Calu3 (cell line): Measurements from ENCODE around the gene NCR3LG1. TPM values are rescaled to one million over a fixed set of nuclear protein-coding genes. Genes with fewer than 3 reads are reported as not detected.

Source experiments
- Bru-seq: library from RNA; stranded (reverse); fragments of 400-500 nt; gene quantifications from one replicate; lab custom pipeline; 2021; lab: Mats Ljungman, UMichigan
- BruChase-seq, 2 experiments: library from RNA; stranded (reverse); fragments of 400-500 nt; gene quantifications; one replicate each; lab custom pipeline; 2021; lab: Mats Ljungman, UMichigan
- BruUV-seq: library from RNA; stranded (reverse); fragments of 400-500 nt; replicated peaks from 2 replicates; lab custom pipeline; 2021; lab: Mats Ljungman, UMichigan
- CTCF ChIA-PET: fragments of 300-600 bp; sonication (Branson Sonifier 250); formaldehyde crosslinking; loops from one replicate; lab custom pipeline; 2022; ENCODE audit warnings: antibody characterized with exemption; lab: Charles Lee
- DNase-seq: peaks from one replicate; pipeline ENCODE4 v3.0.0; 2022
- H3K27ac Mint-ChIP-seq: one replicate; pipeline ENCODE4 v1.8.0; 2022; ENCODE audit warnings: mixed read lengths; ENCODE audit not compliant: unreplicated experiment
- H3K27me3 Mint-ChIP-seq: one replicate; pipeline ENCODE4 v1.8.0; 2022; ENCODE audit warnings: mixed read lengths; ENCODE audit not compliant: unreplicated experiment
- H3K36me3 Mint-ChIP-seq: one replicate; pipeline ENCODE4 v1.8.0; 2022; ENCODE audit warnings: mild to moderate bottlenecking, moderate library complexity, mixed read lengths; ENCODE audit not compliant: insufficient read depth, unreplicated experiment
- H3K4me1 Mint-ChIP-seq: one replicate; pipeline ENCODE4 v1.8.0; 2022; ENCODE audit warnings: mild to moderate bottlenecking, low read depth, mixed read lengths; ENCODE audit not compliant: unreplicated experiment
- H3K4me3 Mint-ChIP-seq: one replicate; pipeline ENCODE4 v1.8.0; 2022; ENCODE audit warnings: mild to moderate bottlenecking, low read depth, moderate library complexity, mixed read lengths; ENCODE audit not compliant: unreplicated experiment
- H3K9me3 Mint-ChIP-seq: one replicate; pipeline ENCODE4 v1.8.0; 2022; ENCODE audit warnings: low read depth, mixed read lengths; ENCODE audit not compliant: unreplicated experiment
- intact Hi-C: fragments of 100-400 bp; cut with micrococcal nuclease; formaldehyde crosslinking; loops from one replicate; pipeline ENCODE4 v1.10.0; 2022; ENCODE audit not compliant: unreplicated experiment
- long read RNA-seq: library from polyadenylated mRNA; stranded (forward); transcript quantifications from one replicate; pipeline ENCODE4 v2.0.0, GENCODE V29; 2022
- total RNA-seq: library from RNA; stranded (reverse); gene quantifications from 2 replicates; pipeline ENCODE4 v1.2.3, GENCODE V29; 2022
- TF ChIP-seq, protein P1 (sequence below): fragments of 200-600 bp; IDR thresholded peaks from one replicate; pipeline ENCODE4 v1.8.0; 2022; ENCODE audit warnings: antibody characterized with exemption; ENCODE audit not compliant: unreplicated experiment

Gene NCR3LG1
- total RNA-seq (3.1 and 5.3 TPM in 2 replicates), Bru-seq, nascent RNA (percentile 58 among the genes with signal in this experiment), BruChase-seq, experiment 1, labeled RNA remaining after a 6-hour chase (percentile 53 among the genes with signal in this experiment), BruChase-seq, experiment 2, labeled RNA remaining after a 2-hour chase (percentile 56 among the genes with signal in this experiment)
- long read RNA-seq, full-length matches to known transcripts: 1 of 1 reads
- long read RNA-seq, partial matches to known transcripts: 0 of 1 reads
- long read RNA-seq, other reads (novel, unspliced or antisense): 0 of 1 reads

DNA sequence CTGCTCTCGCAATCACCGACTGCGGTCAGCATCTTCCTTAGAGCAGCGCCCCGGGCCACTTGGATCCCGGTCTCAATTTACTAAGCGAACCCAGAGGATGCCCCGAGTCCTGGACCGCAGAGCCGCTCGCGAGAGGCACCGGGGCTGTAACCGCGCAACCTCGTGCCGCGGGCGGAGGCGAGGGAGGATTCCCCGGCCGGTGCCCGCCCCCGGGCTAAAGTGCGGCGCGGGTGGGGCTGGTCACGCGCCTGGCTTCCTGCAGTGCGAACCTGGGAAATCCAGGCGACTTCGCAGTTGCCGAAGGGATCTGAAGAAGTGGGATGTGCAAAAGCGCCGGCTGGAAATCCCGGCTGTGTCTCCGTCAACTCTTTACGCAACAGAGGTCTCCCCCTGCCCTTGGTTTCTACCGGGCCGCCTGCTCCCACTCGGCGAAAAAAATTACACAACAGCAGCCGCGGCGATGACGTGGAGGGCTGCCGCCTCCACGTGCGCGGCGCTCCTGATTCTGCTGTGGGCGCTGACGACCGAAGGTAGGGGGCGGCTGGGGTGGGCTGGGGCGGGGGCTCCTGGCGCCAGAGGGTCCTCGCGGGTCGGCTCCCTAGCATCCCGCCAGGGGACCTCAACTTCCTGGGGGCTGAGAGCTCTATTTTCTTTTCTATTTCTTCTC lies at the start of gene NCR3LG1:
TSS of gene NCR3LG1 (plus strand) at position 291 of the 667 bp plus-strand sequence. CDS start at position 461, 170 bp downstream.
- Mint-ChIP-seq H3K27me3 (no peaks in the 10 kb centered on the region), H3K9me3 (no peaks in the 10 kb centered on the region), H3K4me3 (peak within 1 kb of the TSS; percentile 70), H3K27ac (peak within 1 kb of the TSS; percentile 1), H3K36me3 (peaks cover 33% of the 10 kb centered on the region), H3K4me1 (peaks cover 12% of the 10 kb centered on the region)
- TF ChIP-seq, protein P1, sequence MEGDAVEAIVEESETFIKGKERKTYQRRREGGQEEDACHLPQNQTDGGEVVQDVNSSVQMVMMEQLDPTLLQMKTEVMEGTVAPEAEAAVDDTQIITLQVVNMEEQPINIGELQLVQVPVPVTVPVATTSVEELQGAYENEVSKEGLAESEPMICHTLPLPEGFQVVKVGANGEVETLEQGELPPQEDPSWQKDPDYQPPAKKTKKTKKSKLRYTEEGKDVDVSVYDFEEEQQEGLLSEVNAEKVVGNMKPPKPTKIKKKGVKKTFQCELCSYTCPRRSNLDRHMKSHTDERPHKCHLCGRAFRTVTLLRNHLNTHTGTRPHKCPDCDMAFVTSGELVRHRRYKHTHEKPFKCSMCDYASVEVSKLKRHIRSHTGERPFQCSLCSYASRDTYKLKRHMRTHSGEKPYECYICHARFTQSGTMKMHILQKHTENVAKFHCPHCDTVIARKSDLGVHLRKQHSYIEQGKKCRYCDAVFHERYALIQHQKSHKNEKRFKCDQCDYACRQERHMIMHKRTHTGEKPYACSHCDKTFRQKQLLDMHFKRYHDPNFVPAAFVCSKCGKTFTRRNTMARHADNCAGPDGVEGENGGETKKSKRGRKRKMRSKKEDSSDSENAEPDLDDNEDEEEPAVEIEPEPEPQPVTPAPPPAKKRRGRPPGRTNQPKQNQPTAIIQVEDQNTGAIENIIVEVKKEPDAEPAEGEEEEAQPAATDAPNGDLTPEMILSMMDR: no peak
- CTCF ChIA-PET: interaction anchor here (0.6 to 3.1 kb wide), 5 partner anchors 10 to 1883 kb away, joined by 3 to 19 read pairs (median 3); no protein-coding TSS in a partner anchor
- intact Hi-C loops: loop anchor here (5.0 kb wide), 1 partner anchor 119 kb away; no protein-coding TSS in a partner anchor
- no TSS peak for BruUV-seq
- peak; percentile 43 for DNase-seq

DNA sequence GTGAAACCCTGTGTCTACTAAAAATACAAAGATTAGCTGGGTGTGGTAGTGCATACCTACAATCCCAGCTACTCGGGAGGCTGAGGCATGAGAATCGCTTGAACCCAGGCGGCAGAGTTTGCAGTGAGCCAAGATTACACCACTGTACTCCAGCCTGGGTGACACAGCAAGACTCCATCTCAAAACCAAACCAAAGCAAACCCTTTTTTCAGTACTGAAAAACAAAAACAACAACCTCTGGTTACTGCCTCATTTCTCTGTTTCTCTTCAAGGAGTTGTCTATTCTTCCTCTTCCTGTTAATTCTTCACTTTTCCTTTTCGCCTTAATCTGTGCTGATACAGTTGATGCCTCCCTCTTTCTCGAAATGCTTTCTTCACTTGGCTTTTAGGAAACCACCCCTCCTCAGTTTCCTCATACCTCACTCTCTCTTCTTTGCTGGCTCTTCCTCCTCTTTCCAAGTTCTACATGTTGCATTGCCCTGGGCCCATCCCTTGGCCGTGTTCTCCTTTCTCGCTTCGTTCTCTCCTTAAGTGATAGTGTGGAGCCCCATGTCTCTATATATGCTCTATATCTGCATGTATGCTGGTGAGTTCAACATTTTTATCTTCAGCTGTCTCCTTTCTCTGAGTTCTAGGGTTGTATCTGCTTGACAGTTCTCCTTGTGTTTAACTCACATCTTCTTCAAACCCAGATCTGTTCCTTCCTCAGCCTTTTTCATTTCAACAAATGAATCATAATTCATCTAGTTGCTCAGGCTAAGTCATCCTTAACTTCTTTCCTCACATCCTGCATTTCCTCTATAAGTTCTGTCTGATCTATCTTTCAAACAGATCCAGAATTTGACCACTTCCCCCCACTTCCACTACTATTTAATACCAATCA lies 38.0 kb upstream of the NCR3LG1 start:
- H3K4me3 Mint-ChIP-seq: no peak overlapping the region
- H3K9me3 Mint-ChIP-seq: no peaks in the 10 kb centered on the region
- H3K27me3 Mint-ChIP-seq: no peaks in the 10 kb centered on the region
- H3K27ac Mint-ChIP-seq: no peak overlapping the region
- H3K4me1 Mint-ChIP-seq: no peaks in the 10 kb centered on the region
- TF ChIP-seq, protein P1: no peak
- H3K36me3 Mint-ChIP-seq: no peaks in the 10 kb centered on the region
- no peak for DNase-seq
- intact Hi-C loops: no loop called here
- no TSS peak for BruUV-seq
- CTCF ChIA-PET: no interaction called here

DNA sequence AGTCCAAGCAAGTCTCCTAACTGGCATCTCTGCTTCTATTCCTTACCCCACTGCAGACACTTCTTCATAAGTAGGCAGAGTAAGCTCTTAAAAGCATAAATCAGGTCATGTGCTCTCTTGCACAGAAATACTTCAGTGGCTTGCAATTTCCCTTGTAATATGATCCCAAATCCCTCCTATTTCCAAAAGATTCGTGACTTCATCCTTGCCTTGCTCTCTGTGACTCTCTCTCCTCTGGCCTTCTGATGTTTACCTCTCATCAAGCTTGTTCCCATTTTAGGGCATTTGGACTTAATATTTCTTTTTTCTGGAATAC lies 37.4 kb upstream of the NCR3LG1 start:
- TF ChIP-seq, protein P1: no peak
- H3K4me3 Mint-ChIP-seq: no peak overlapping the region
- no peaks in the 10 kb centered on the region for H3K36me3 Mint-ChIP-seq
- intact Hi-C loops: no loop called here
- no peak overlapping the region for H3K27ac Mint-ChIP-seq
- H3K27me3 Mint-ChIP-seq: no peaks in the 10 kb centered on the region
- no TSS peak for BruUV-seq
- CTCF ChIA-PET: no interaction called here
- no peaks in the 10 kb centered on the region for H3K4me1 Mint-ChIP-seq
- H3K9me3 Mint-ChIP-seq: no peaks in the 10 kb centered on the region
- no peak for DNase-seq

DNA sequence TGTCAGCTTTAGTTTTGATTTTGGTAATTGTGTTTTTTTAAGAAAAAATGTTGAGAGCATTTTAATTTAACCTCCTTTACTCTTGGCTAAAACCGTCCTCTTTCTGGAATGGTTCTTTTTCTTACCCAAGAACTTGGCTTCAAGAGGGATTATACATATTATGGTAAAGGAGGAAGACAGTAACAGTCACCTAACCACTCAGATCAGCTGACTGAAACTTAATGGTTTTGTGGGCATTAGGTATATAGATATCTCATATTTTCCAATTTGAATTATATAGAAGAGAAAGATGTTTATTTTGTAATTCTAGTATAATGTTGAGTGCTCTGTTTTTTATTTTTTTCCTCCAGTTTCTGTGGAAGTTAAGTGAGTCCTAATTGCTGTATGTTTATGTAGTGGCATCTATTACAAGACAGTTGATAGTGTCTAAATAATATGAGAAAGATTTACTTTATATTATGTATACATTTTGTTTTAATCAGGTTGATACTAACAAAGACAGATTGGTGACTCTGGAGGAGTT lies 36.6 kb upstream of the NCR3LG1 start:
- Mint-ChIP-seq H3K9me3 (no peaks in the 10 kb centered on the region), H3K27me3 (no peaks in the 10 kb centered on the region)
- no peak for DNase-seq

More for the DNA sequence above, 36.6 kb upstream of the NCR3LG1 start:
- H3K4me1 Mint-ChIP-seq: no peaks in the 10 kb centered on the region
- BruUV-seq: no TSS peak
- no peaks in the 10 kb centered on the region for H3K36me3 Mint-ChIP-seq
- no peak overlapping the region for H3K4me3 Mint-ChIP-seq
- H3K27ac Mint-ChIP-seq: no peak overlapping the region
- intact Hi-C loops: no loop called here
- CTCF ChIA-PET: no interaction called here
- TF ChIP-seq, protein P1: no peak
